SK-N-SH treated with all-trans-retinoic acid at 6 μM for 48 hours (cell line): ENCODE results near the gene PLXNA4.

Experiments used
- BACH2 ChIP-seq: fragments of 250-450 bp; sonication (Bioruptor Pico); IDR thresholded peaks from 2 replicates; pipeline ENCODE4 v1.9.0; 2021; ENCODE audit warnings: mild to moderate bottlenecking, borderline replicate concordance
- CREB5 ChIP-seq: fragments of 250-450 bp; sonication (Bioruptor Pico); IDR thresholded peaks from 2 replicates; pipeline ENCODE4 v1.5.1; 2020; ENCODE audit warnings: low read depth, mild to moderate bottlenecking, moderate library complexity
- CSDC2 ChIP-seq: fragments of 250-450 bp; sonication (Bioruptor Pico); IDR thresholded peaks from 2 replicates; pipeline ENCODE4 v1.5.0; 2020; ENCODE audit warnings: mild to moderate bottlenecking, moderate library complexity
- ESRRG ChIP-seq: fragments of 250-450 bp; sonication (Bioruptor Pico); IDR thresholded peaks from 2 replicates; pipeline ENCODE4 v1.6.1; 2021; ENCODE audit warnings: mild to moderate bottlenecking
- GLIS3 ChIP-seq: fragments of 250-450 bp; sonication (Bioruptor Pico); IDR thresholded peaks from 2 replicates; pipeline ENCODE4 v1.5.0; 2020; ENCODE audit warnings: mild to moderate bottlenecking, moderate library complexity
- ISL1 ChIP-seq: fragments of 250-450 bp; sonication (Bioruptor Pico); IDR thresholded peaks from 2 replicates; pipeline ENCODE4 v2.1.2; 2022; ENCODE audit warnings: mild to moderate bottlenecking, moderate library complexity
- RARB ChIP-seq: fragments of 250-450 bp; sonication (Bioruptor Pico); IDR thresholded peaks from 2 replicates; pipeline ENCODE4 v1.8.0; 2021; ENCODE audit warnings: mild to moderate bottlenecking, moderate library complexity
- SNAI2 ChIP-seq: fragments of 250-450 bp; sonication (Bioruptor Pico); IDR thresholded peaks from 2 replicates; pipeline ENCODE4 v1.5.0; 2020; ENCODE audit warnings: mild to moderate bottlenecking, moderate library complexity
- TOX ChIP-seq: fragments of 250-450 bp; sonication (Bioruptor Pico); IDR thresholded peaks from 2 replicates; pipeline ENCODE4 v1.8.0; 2021; ENCODE audit warnings: mild to moderate bottlenecking, moderate library complexity, borderline replicate concordance
- TSHZ2 ChIP-seq: fragments of 250-450 bp; sonication (Bioruptor Pico); IDR thresholded peaks from 2 replicates; pipeline ENCODE4 v1.5.0; 2020; ENCODE audit warnings: mild to moderate bottlenecking, moderate library complexity
- ZC3H10 ChIP-seq: fragments of 250-450 bp; sonication (Bioruptor Pico); IDR thresholded peaks from 2 replicates; pipeline ENCODE4 v1.5.1; 2021; ENCODE audit warnings: mild to moderate bottlenecking, moderate library complexity
- ZNF8 ChIP-seq: fragments of 450-650 bp; formaldehyde crosslinking; IDR thresholded peaks from 2 replicates; pipeline ENCODE4 v1.5.0; 2020; ENCODE audit warnings: mild to moderate bottlenecking, moderate library complexity
- TF ChIP-seq, protein P1 (sequence below): fragments of 250-450 bp; sonication (Bioruptor Pico); IDR thresholded peaks from 2 replicates; pipeline ENCODE4 v1.5.1; 2021; ENCODE audit warnings: mild to moderate bottlenecking, moderate library complexity

- no peak for TF ChIP-seq RARB
- TF ChIP-seq, protein P1, sequence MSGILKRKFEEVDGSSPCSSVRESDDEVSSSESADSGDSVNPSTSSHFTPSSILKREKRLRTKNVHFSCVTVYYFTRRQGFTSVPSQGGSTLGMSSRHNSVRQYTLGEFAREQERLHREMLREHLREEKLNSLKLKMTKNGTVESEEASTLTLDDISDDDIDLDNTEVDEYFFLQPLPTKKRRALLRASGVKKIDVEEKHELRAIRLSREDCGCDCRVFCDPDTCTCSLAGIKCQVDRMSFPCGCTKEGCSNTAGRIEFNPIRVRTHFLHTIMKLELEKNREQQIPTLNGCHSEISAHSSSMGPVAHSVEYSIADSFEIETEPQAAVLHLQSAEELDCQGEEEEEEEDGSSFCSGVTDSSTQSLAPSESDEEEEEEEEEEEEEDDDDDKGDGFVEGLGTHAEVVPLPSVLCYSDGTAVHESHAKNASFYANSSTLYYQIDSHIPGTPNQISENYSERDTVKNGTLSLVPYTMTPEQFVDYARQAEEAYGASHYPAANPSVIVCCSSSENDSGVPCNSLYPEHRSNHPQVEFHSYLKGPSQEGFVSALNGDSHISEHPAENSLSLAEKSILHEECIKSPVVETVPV: no peak
- no peak for TF ChIP-seq GLIS3 (CRISPR knock-in tag)
- peak; percentile 74; the same call in 1 of the 2 replicates for TF ChIP-seq CREB5 (CRISPR knock-in tag)
- TF ChIP-seq CSDC2: no peak
- no peak for TF ChIP-seq SNAI2 (CRISPR knock-in tag)
- no peak for TF ChIP-seq BACH2 (CRISPR knock-in tag)
- TF ChIP-seq ESRRG (CRISPR knock-in tag): no peak
- TF ChIP-seq ZNF8 (CRISPR knock-in tag): no peak
- TF ChIP-seq TSHZ2 (CRISPR knock-in tag): no peak; the same call in 1 of the 2 replicates
- TF ChIP-seq ZC3H10: no peak
- TF ChIP-seq ISL1 (CRISPR knock-in tag): no peak; the same call in 1 of the 2 replicates
- TF ChIP-seq TOX (CRISPR knock-in tag): no peak
Measured at GRCh38 chr7:132472463-132473120, 103.7 kb downstream of the PLXNA4 start.
